GM18526 (cell line): ENCODE measurements around the gene SUPT5H.

ENCODE experiments used
- POLR2A ChIP-seq: IDR thresholded peaks from 3 replicates; pipeline ENCODE4 v1.6.1; 2011; ENCODE audit not compliant: insufficient read length; ENCODE audit errors: extremely low read depth

SUPT5H gene

GRCh38 chr19:39415111-39416046 lies 30.0 kb upstream of the SUPT5H start:
- no peak for TF ChIP-seq POLR2A

- no peak for TF ChIP-seq POLR2A
These were observed 28.9 kb upstream of the SUPT5H start for GRCh38 chr19:39416152-39417120.

GRCh38 chr19:39417463-39418181 lies 27.8 kb upstream of the SUPT5H start:
- no peak for TF ChIP-seq POLR2A

- no peak for TF ChIP-seq POLR2A
These were observed 26.4 kb upstream of the SUPT5H start for GRCh38 chr19:39419003-39419402.

GRCh38 chr19:39420769-39421168 lies 24.6 kb upstream of the SUPT5H start:
- no peak for TF ChIP-seq POLR2A

- TF ChIP-seq POLR2A, result no peak
These were observed 23.4 kb upstream of the SUPT5H start for GRCh38 chr19:39422020-39422419.

GRCh38 chr19:39423258-39424086 lies 21.9 kb upstream of the SUPT5H start:
- TF ChIP-seq POLR2A, result no peak

- TF ChIP-seq POLR2A, result no peak
These were observed 20.4 kb upstream of the SUPT5H start for GRCh38 chr19:39424934-39425333.

- TF ChIP-seq POLR2A, result no peak
These were observed 19.6 kb upstream of the SUPT5H start for GRCh38 chr19:39425744-39426143.

GRCh38 chr19:39426170-39426569 lies 19.2 kb upstream of the SUPT5H start:
- no peak for TF ChIP-seq POLR2A

- no peak for TF ChIP-seq POLR2A
These were observed 17.7 kb upstream of the SUPT5H start for GRCh38 chr19:39427707-39428106.

GRCh38 chr19:39428283-39429112 lies 16.9 kb upstream of the SUPT5H start:
- no peak for TF ChIP-seq POLR2A
